ENCODE data around the gene POC5. TPM values are rescaled to one million over a fixed set of nuclear protein-coding genes. Genes with fewer than 3 reads are reported as not detected.
A peak's percentile ranks its signal among the peaks of the same experiment; 100 is the strongest.

The POC5 gene
- total RNA-seq, 1 donor, result 10.9 TPM

GRCh38 chr5:75668445-75668844 lies 48.8 kb downstream of the POC5 start:
- no peaks in the 10 kb centered on the region for H3K27me3 ChIP-seq (ENCODE audit: insufficient read depth, low read length)
- H3K4me1 ChIP-seq (ENCODE audit: insufficient read depth, low read length), result peaks cover 7% of the 10 kb centered on the region
- no peaks in the 10 kb centered on the region for H3K36me3 ChIP-seq (ENCODE audit: insufficient read depth, low read length)
- no peaks in the 10 kb centered on the region for H3K79me2 ChIP-seq (ENCODE audit: insufficient read depth, low read length)
- no peaks in the 10 kb centered on the region for H4K20me1 ChIP-seq (ENCODE audit: insufficient read depth, low read length)
- H2AFZ ChIP-seq (ENCODE audit: low read length), result no peak overlapping the region
- no peaks in the 10 kb centered on the region for H3K9me3 ChIP-seq (ENCODE audit: low read depth, low read length)
- no peak overlapping the region for H3K4me2 ChIP-seq (ENCODE audit: insufficient read depth, low read length)
- TF ChIP-seq CTCF (IDR thresholded peaks at IDR 0.05; ENCODE audit: extremely low read depth, low read depth, low read length), result no peak
- H3K4me3 ChIP-seq (ENCODE audit: insufficient read depth, low read length), result no peak overlapping the region
- DNase-seq (ENCODE audit: insufficient read length, low spot score, missing footprints), result no peak
- no peak overlapping the region for H3K27ac ChIP-seq (ENCODE audit: low read depth, low read length)

GRCh38 chr5:75667586-75667985 lies 49.7 kb downstream of the POC5 start:
- H3K9me3 ChIP-seq (ENCODE audit: low read depth, low read length), result no peaks in the 10 kb centered on the region
- DNase-seq (ENCODE audit: insufficient read length, low spot score, missing footprints), result no peak
- no peaks in the 10 kb centered on the region for H3K79me2 ChIP-seq (ENCODE audit: insufficient read depth, low read length)
- H3K4me3 ChIP-seq (ENCODE audit: insufficient read depth, low read length), result no peak overlapping the region
- no peak overlapping the region for H2AFZ ChIP-seq (ENCODE audit: low read length)
- H3K4me1 ChIP-seq (ENCODE audit: insufficient read depth, low read length), result peaks cover 7% of the 10 kb centered on the region
- H3K4me2 ChIP-seq (ENCODE audit: insufficient read depth, low read length), result no peak overlapping the region
- TF ChIP-seq CTCF (IDR thresholded peaks at IDR 0.05; ENCODE audit: extremely low read depth, low read depth, low read length), result peak; percentile 25
- H3K27me3 ChIP-seq (ENCODE audit: insufficient read depth, low read length), result no peaks in the 10 kb centered on the region
- no peaks in the 10 kb centered on the region for H3K36me3 ChIP-seq (ENCODE audit: insufficient read depth, low read length)
- no peak overlapping the region for H3K27ac ChIP-seq (ENCODE audit: low read depth, low read length)
- no peaks in the 10 kb centered on the region for H4K20me1 ChIP-seq (ENCODE audit: insufficient read depth, low read length)

- Histone ChIP-seq H3K27ac (ENCODE audit: low read depth, low read length) (no peak overlapping the region), H3K4me1 (ENCODE audit: insufficient read depth, low read length) (peaks cover 7% of the 10 kb centered on the region), H3K79me2 (ENCODE audit: insufficient read depth, low read length) (no peaks in the 10 kb centered on the region), H3K27me3 (ENCODE audit: insufficient read depth, low read length) (no peaks in the 10 kb centered on the region), H3K36me3 (ENCODE audit: insufficient read depth, low read length) (no peaks in the 10 kb centered on the region), H3K9me3 (ENCODE audit: low read depth, low read length) (no peaks in the 10 kb centered on the region), H2AFZ (ENCODE audit: low read length) (no peak overlapping the region), H3K4me2 (ENCODE audit: insufficient read depth, low read length) (no peak overlapping the region), H4K20me1 (ENCODE audit: insufficient read depth, low read length) (no peaks in the 10 kb centered on the region), H3K4me3 (ENCODE audit: insufficient read depth, low read length) (no peak overlapping the region)
- peak; percentile 37 for DNase-seq (ENCODE audit: insufficient read length, low spot score, missing footprints)
- peak; percentile 30 for TF ChIP-seq CTCF (IDR thresholded peaks at IDR 0.05; ENCODE audit: extremely low read depth, low read depth, low read length)
Observed at GRCh38 chr5:75666801-75667200, 50.4 kb downstream of the POC5 start.

GRCh38 chr5:75664979-75665378 lies 52.3 kb downstream of the POC5 start:
- Histone ChIP-seq H3K4me1 (ENCODE audit: insufficient read depth, low read length) (peaks cover 7% of the 10 kb centered on the region), H3K4me2 (ENCODE audit: insufficient read depth, low read length) (no peak overlapping the region), H3K36me3 (ENCODE audit: insufficient read depth, low read length) (no peaks in the 10 kb centered on the region), H3K27ac (ENCODE audit: low read depth, low read length) (no peak overlapping the region), H4K20me1 (ENCODE audit: insufficient read depth, low read length) (no peaks in the 10 kb centered on the region), H3K4me3 (ENCODE audit: insufficient read depth, low read length) (no peak overlapping the region), H3K79me2 (ENCODE audit: insufficient read depth, low read length) (no peaks in the 10 kb centered on the region), H3K9me3 (ENCODE audit: low read depth, low read length) (no peaks in the 10 kb centered on the region), H2AFZ (ENCODE audit: low read length) (no peak overlapping the region), H3K27me3 (ENCODE audit: insufficient read depth, low read length) (no peaks in the 10 kb centered on the region)
- no peak for TF ChIP-seq CTCF (IDR thresholded peaks at IDR 0.05; ENCODE audit: extremely low read depth, low read depth, low read length)
- no peak for DNase-seq (ENCODE audit: insufficient read length, low spot score, missing footprints)

Measured in osteoblast (primary cell).